Stimulated activated CD4-positive, alpha-beta T cell treated with anti-CD3 and anti-CD28 coated beads, TNF-alpha, amount 100 ng/mL, for 48 hours (primary cell): Measurements from ENCODE around the gene TXNL4B.
"Not testable (repeated sequence)": the region's sequence is repeated elsewhere in the genome, so short reads cannot be mapped to it uniquely, and the experiment has no call there.

Experiments
- DNase-seq, 3 donors: peaks; one replicate each; pipeline ENCODE4 v3.0.0-alpha.2; 2020; ENCODE audit warnings: low read depth in 3 of 3

The TXNL4B gene

GRCh38 chr16:72073560-72074230, 19.7 kb downstream of the TXNL4B start:
- no peak for DNase-seq

- DNase-seq, result no peak
These were observed 20.7 kb downstream of the TXNL4B start for GRCh38 chr16:72072514-72073342.

- no peak for DNase-seq
These were observed 24.5 kb downstream of the TXNL4B start for GRCh38 chr16:72068930-72069329.

- DNase-seq, result no peak
These were observed 26.7 kb downstream of the TXNL4B start for GRCh38 chr16:72066747-72067146.

GRCh38 chr16:72064361-72064894, 29.0 kb downstream of the TXNL4B start:
- DNase-seq, result no peak

- no peak for DNase-seq
These were observed 31.9 kb downstream of the TXNL4B start for GRCh38 chr16:72061564-72061963.

GRCh38 chr16:72060405-72060804, 33.0 kb downstream of the TXNL4B start:
- no peak for DNase-seq

- DNase-seq, result not testable (repeated sequence)
These were observed 34.4 kb downstream of the TXNL4B start for GRCh38 chr16:72059060-72059459.

- DNase-seq, result not testable (repeated sequence)
These were observed 36.1 kb downstream of the TXNL4B start for GRCh38 chr16:72057313-72057712.

- no peak for DNase-seq
These were observed 37.5 kb downstream of the TXNL4B start for GRCh38 chr16:72055911-72056310.

GRCh38 chr16:72054254-72054847, 39.1 kb downstream of the TXNL4B start, which contains the start of gene HP:
TSS of gene HP (plus strand) at chr16:72054505. CDS start at chr16:72054653, 148 bp downstream.
- not testable (repeated sequence) for DNase-seq

- DNase-seq, result no peak
These were observed 41.6 kb downstream of the TXNL4B start for GRCh38 chr16:72051818-72052217.

- DNase-seq, result no peak
These were observed 42.5 kb downstream of the TXNL4B start for GRCh38 chr16:72050769-72051464.

- DNase-seq, result no peak
These were observed 44.3 kb downstream of the TXNL4B start for GRCh38 chr16:72049110-72049509.

- no peak for DNase-seq
These were observed 48.5 kb downstream of the TXNL4B start for GRCh38 chr16:72044825-72045359.

GRCh38 chr16:72044296-72044695, 49.1 kb downstream of the TXNL4B start:
- no peak for DNase-seq

- DNase-seq, result no peak
These were observed 49.9 kb downstream of the TXNL4B start for GRCh38 chr16:72043539-72043938.

- DNase-seq, result no peak
These were observed 50.4 kb downstream of the TXNL4B start for GRCh38 chr16:72043058-72043457.

GRCh38 chr16:72042157-72042660, 51.2 kb downstream of the TXNL4B start:
- DNase-seq, result no peak

- no peak for DNase-seq
These were observed 57.3 kb downstream of the TXNL4B start for GRCh38 chr16:72036098-72036497.
